ENCODE data around the gene SNX21.
"Not testable (repeated sequence)": the region's sequence is repeated elsewhere in the genome, so short reads cannot be mapped to it uniquely, and the experiment has no call there.

SNX21 gene

DNA sequence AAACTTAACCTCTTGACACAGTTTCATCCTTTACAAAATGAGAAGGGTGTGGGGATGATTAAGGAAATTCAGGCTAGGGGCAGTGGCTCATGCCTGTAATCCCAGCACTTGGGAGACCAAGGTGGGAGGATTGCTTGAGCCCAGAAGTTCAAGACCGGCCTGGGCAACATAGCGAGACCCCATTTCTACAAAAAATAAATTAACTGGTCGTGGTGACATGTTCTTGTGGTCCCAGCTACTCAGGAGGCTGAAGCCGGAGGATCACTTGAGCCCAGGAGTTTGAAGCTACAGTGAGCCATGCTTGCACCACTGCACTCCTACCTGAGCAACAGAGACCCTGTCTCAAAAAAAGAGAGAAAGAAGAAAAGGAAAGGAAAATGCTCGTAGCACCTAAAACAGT is 32.9 kb downstream of the SNX21 start:
- no peak for DNase-seq
- Histone ChIP-seq H3K4me3 (ENCODE audit: low read depth, low read length) (no peak overlapping the region), H3K27me3 (ENCODE audit: insufficient read depth, low read depth, severe bottlenecking) (no peaks in the 10 kb centered on the region), H3K27ac (no peak overlapping the region), H3K9me3 (ENCODE audit: severe bottlenecking) (no peaks in the 10 kb centered on the region), H3K36me3 (no peaks in the 10 kb centered on the region)
- TF ChIP-seq, protein P1, sequence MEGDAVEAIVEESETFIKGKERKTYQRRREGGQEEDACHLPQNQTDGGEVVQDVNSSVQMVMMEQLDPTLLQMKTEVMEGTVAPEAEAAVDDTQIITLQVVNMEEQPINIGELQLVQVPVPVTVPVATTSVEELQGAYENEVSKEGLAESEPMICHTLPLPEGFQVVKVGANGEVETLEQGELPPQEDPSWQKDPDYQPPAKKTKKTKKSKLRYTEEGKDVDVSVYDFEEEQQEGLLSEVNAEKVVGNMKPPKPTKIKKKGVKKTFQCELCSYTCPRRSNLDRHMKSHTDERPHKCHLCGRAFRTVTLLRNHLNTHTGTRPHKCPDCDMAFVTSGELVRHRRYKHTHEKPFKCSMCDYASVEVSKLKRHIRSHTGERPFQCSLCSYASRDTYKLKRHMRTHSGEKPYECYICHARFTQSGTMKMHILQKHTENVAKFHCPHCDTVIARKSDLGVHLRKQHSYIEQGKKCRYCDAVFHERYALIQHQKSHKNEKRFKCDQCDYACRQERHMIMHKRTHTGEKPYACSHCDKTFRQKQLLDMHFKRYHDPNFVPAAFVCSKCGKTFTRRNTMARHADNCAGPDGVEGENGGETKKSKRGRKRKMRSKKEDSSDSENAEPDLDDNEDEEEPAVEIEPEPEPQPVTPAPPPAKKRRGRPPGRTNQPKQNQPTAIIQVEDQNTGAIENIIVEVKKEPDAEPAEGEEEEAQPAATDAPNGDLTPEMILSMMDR (IDR thresholded peaks at IDR 0.05; ENCODE audit: low read depth, low read length): no peak

GRCh38 chr20:45867136-45867818 is 33.7 kb downstream of the SNX21 start:
- Histone ChIP-seq H3K27me3 (ENCODE audit: insufficient read depth, low read depth, severe bottlenecking) (no peaks in the 10 kb centered on the region), H3K4me3 (ENCODE audit: low read depth, low read length) (no peak overlapping the region), H3K36me3 (no peaks in the 10 kb centered on the region), H3K9me3 (ENCODE audit: severe bottlenecking) (no peaks in the 10 kb centered on the region), H3K27ac (no peak overlapping the region)
- no peak for DNase-seq
- TF ChIP-seq, protein P1 (IDR thresholded peaks at IDR 0.05; ENCODE audit: low read depth, low read length): no peak

DNA sequence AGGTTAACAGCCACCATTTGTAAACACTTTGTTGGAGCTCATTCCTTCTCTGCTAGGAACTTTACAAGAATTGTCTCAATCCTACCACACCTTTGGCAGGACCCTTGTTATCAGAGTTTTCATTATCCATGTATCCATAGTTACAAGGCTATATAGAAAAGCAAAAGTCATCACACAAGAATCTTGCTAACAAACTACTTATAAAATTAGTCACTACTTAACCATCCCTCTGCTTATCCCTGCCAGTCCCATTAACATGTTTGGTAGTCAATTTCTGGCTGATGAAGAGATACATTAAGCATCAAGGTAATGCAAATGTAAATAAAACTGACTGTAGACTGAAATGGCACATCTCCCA is 34.2 kb downstream of the SNX21 start:
- TF ChIP-seq, protein P1 (IDR thresholded peaks at IDR 0.05; ENCODE audit: low read depth, low read length): no peak
- no peak for DNase-seq

GRCh38 chr20:45872626-45873025 is 39.0 kb downstream of the SNX21 start:
- Histone ChIP-seq H3K27me3 (ENCODE audit: insufficient read depth, low read depth, severe bottlenecking) (no peaks in the 10 kb centered on the region), H3K27ac (no peak overlapping the region; the same call in 1 of the 2 replicates), H3K9me3 (ENCODE audit: severe bottlenecking) (no peaks in the 10 kb centered on the region), H3K36me3 (no peaks in the 10 kb centered on the region), H3K4me3 (ENCODE audit: low read depth, low read length) (no peak overlapping the region)
- TF ChIP-seq, protein P1 (IDR thresholded peaks at IDR 0.05; ENCODE audit: low read depth, low read length): no peak
- DNase-seq: no peak

More for the DNA sequence above, 34.2 kb downstream of the SNX21 start:
- Histone ChIP-seq H3K27me3 (ENCODE audit: insufficient read depth, low read depth, severe bottlenecking) (no peaks in the 10 kb centered on the region), H3K9me3 (ENCODE audit: severe bottlenecking) (no peaks in the 10 kb centered on the region), H3K27ac (no peak overlapping the region), H3K36me3 (no peaks in the 10 kb centered on the region), H3K4me3 (ENCODE audit: low read depth, low read length) (no peak overlapping the region)

DNA sequence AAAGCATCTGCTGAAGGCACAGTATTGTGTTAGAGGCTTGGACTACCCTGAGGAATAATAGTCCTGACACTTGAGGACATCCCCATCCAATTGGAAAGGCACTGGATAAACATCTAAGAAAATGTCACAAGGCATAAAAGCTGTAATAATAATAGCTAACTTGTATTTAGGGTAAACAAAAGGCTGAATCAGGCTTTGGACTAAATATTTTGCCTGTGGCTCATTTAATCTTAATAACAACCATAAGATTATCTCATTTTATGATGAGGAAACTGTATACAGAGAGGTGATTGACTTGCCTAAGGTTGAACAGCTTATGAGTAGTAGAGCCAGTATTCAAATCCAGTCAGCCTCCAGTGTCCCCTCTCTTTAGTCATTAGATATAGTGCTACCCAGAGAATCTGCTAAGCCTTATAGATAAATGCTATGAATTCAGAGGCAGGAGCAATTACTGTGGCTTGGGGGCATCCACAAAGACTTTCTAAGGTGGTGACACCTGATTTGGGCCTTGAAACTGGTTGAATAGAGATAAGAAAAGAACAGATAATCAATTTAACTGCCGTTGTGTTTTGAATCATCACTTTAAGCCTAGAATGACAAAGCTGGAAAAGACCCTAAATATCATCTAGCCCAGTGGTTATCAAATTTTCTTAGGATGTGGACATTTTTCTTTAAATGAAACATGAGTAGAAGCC is 40.0 kb downstream of the SNX21 start:
- H3K27ac ChIP-seq: no peak overlapping the region
- no peak for DNase-seq
- H3K4me3 ChIP-seq (ENCODE audit: low read depth, low read length): no peak overlapping the region
- H3K27me3 ChIP-seq (ENCODE audit: insufficient read depth, low read depth, severe bottlenecking): no peaks in the 10 kb centered on the region
- H3K9me3 ChIP-seq (ENCODE audit: severe bottlenecking): no peaks in the 10 kb centered on the region
- H3K36me3 ChIP-seq: no peaks in the 10 kb centered on the region
- TF ChIP-seq, protein P1 (IDR thresholded peaks at IDR 0.05; ENCODE audit: low read depth, low read length): no peak

- not testable (repeated sequence) for H3K27ac ChIP-seq; H3K36me3 ChIP-seq; H3K4me3 ChIP-seq (ENCODE audit: low read depth, low read length); H3K9me3 ChIP-seq (ENCODE audit: severe bottlenecking); H3K27me3 ChIP-seq (ENCODE audit: insufficient read depth, low read depth, severe bottlenecking); DNase-seq
Observed at GRCh38 chr20:45874104-45874481, 40.5 kb downstream of the SNX21 start.
